GM19193 (cell line): ENCODE data around the gene PACRG.

Experiments
- POLR2A ChIP-seq: IDR thresholded peaks from 4 replicates; pipeline ENCODE4 v1.6.1; 2011; ENCODE audit not compliant: insufficient read depth, insufficient read length; ENCODE audit errors: extremely low read depth

Gene PACRG

GRCh38 chr6:162964488-162965140 lies 236.8 kb downstream of the PACRG start:
- TF ChIP-seq POLR2A: no peak

GRCh38 chr6:162965366-162965765 lies 237.6 kb downstream of the PACRG start:
- no peak for TF ChIP-seq POLR2A

- no peak for TF ChIP-seq POLR2A
Measured at GRCh38 chr6:162970246-162970645, 242.5 kb downstream of the PACRG start.

- TF ChIP-seq POLR2A: no peak
Measured at GRCh38 chr6:162971356-162971755, 243.6 kb downstream of the PACRG start.

- TF ChIP-seq POLR2A: no peak
Measured at GRCh38 chr6:162973151-162973872, 245.5 kb downstream of the PACRG start.

GRCh38 chr6:162973980-162974379 lies 246.2 kb downstream of the PACRG start:
- no peak for TF ChIP-seq POLR2A

GRCh38 chr6:162974685-162975084 lies 246.9 kb downstream of the PACRG start:
- TF ChIP-seq POLR2A: no peak

GRCh38 chr6:162976141-162976540 lies 248.4 kb downstream of the PACRG start:
- no peak for TF ChIP-seq POLR2A

GRCh38 chr6:162998777-162999176 lies 271.0 kb downstream of the PACRG start:
- TF ChIP-seq POLR2A: no peak

- no peak for TF ChIP-seq POLR2A
Measured at GRCh38 chr6:162999575-163000285, 272.0 kb downstream of the PACRG start.

GRCh38 chr6:163001330-163001729 lies 273.6 kb downstream of the PACRG start:
- TF ChIP-seq POLR2A: no peak

- no peak for TF ChIP-seq POLR2A
Measured at GRCh38 chr6:163008186-163008585, 280.4 kb downstream of the PACRG start.

- no peak for TF ChIP-seq POLR2A
Measured at GRCh38 chr6:163008626-163009025, 280.9 kb downstream of the PACRG start.

GRCh38 chr6:163010145-163010544 lies 282.4 kb downstream of the PACRG start:
- TF ChIP-seq POLR2A: no peak

- no peak for TF ChIP-seq POLR2A
Measured at GRCh38 chr6:163014736-163015135, 287.0 kb downstream of the PACRG start.

GRCh38 chr6:163017801-163018200 lies 290.0 kb downstream of the PACRG start:
- TF ChIP-seq POLR2A: no peak
